Gastroesophageal sphincter (tissue), 3 donors: ENCODE measurements around the gene APPBP2.

ENCODE experiments used
- EP300 ChIP-seq: sonication (generic); formaldehyde crosslinking; IDR thresholded peaks from one replicate; pipeline ENCODE4 v1.6.1; 2017; ENCODE audit warnings: antibody characterized with exemption, mild to moderate bottlenecking
- POLR2A ChIP-seq, 2 donors: fragments of 450-650 bp; IDR thresholded peaks; one replicate each; pipeline ENCODE4 v1.6.1; 2017; ENCODE audit warnings: antibody characterized with exemption in 2 of 2, mild to moderate bottlenecking in 2 of 2, moderate library complexity in 1 of 2
- POLR2AphosphoS5 ChIP-seq: sonication (generic); formaldehyde crosslinking; IDR thresholded peaks from one replicate; pipeline ENCODE4 v1.6.1; 2017; ENCODE audit warnings: antibody characterized with exemption
- TF ChIP-seq, protein P1 (sequence below), 4 experiments: fragments of 200-600 bp in 2 of 4; fragments of 450-650 bp in 2 of 4; sonication (generic) in 1 of 4; IDR thresholded peaks; one replicate each; pipeline ENCODE4 v1.5.1; 2017 to 2019; ENCODE audit warnings: antibody characterized with exemption in 4 of 4, mild to moderate bottlenecking in 2 of 4, moderate library complexity in 2 of 4

DNA sequence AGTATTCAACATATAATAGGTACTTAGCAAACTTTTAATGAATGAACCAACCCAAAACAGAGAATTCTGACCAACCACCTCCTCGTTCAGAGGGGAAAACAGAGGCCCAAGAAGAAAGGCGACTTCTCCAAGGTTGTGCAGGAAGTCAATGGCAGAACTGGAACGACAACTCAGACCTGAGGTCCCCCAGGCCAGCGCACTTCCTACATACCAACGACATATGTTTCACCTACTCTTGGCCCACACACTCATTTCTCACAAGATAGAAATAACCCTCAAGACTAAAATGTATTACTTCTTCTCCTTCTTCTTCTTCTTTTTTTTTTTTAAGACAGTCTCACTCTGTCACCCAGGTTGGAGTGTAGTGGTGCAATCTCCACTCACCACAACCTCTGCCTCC, 89.4 kb downstream of the APPBP2 start:
- TF ChIP-seq POLR2A (IDR thresholded peaks at IDR 0.05) (no peak), POLR2AphosphoS5 (no peak), EP300 (no peak)
- TF ChIP-seq, protein P1, sequence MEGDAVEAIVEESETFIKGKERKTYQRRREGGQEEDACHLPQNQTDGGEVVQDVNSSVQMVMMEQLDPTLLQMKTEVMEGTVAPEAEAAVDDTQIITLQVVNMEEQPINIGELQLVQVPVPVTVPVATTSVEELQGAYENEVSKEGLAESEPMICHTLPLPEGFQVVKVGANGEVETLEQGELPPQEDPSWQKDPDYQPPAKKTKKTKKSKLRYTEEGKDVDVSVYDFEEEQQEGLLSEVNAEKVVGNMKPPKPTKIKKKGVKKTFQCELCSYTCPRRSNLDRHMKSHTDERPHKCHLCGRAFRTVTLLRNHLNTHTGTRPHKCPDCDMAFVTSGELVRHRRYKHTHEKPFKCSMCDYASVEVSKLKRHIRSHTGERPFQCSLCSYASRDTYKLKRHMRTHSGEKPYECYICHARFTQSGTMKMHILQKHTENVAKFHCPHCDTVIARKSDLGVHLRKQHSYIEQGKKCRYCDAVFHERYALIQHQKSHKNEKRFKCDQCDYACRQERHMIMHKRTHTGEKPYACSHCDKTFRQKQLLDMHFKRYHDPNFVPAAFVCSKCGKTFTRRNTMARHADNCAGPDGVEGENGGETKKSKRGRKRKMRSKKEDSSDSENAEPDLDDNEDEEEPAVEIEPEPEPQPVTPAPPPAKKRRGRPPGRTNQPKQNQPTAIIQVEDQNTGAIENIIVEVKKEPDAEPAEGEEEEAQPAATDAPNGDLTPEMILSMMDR (IDR thresholded peaks at IDR 0.05) = no peak
